ENCODE results near the gene UBE3B.
A peak's percentile ranks its signal among the peaks of the same experiment; 100 is the strongest.

UBE3B gene

GRCh38 chr12:109455706-109456105, 21.7 kb upstream of the UBE3B start:
- ChIA-PET POLR2A (no interaction called here), CTCF (interaction anchor here (1.1 kb wide), 1 partner anchor 17 kb away, joined by 3 read pairs; no protein-coding TSS in a partner anchor)
- DNase-seq (ENCODE audit: extremely low spot score) = no peak
- no peak for TF ChIP-seq CTCF (IDR thresholded peaks at IDR 0.05; ENCODE audit: control extremely low read depth, extremely low read depth, low read depth, missing control alignments)

DNA sequence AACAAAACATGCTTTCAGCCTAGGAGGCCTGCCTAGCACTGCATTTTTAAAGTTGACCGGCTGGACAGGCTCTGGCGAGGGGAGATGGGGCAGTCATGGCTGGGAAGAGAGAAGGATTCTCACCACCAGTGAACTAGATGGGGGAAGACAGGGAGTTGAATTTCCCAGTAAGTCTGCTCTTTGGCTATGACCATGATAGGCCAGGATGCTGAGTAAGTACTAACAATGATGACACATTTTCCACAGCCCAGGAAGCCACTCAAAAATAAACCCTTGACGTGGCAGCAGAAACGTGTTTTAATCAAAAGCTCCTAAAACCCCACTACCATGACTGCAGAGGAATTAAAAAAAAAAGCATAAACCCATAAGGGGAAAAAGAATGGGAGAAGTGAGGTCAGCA, 19.3 kb upstream of the UBE3B start:
- POLR2A ChIA-PET = no interaction called here
- CTCF ChIA-PET = interaction anchor here (1.2 to 1.7 kb wide), 2 partner anchors 27 to 30 kb away, joined by 3 to 4 read pairs; no protein-coding TSS in a partner anchor
- TF ChIP-seq CTCF (IDR thresholded peaks at IDR 0.05; ENCODE audit: control extremely low read depth, extremely low read depth, low read depth, missing control alignments) = no peak
- no peak for DNase-seq (ENCODE audit: extremely low spot score)

GRCh38 chr12:109458771-109459208, 18.6 kb upstream of the UBE3B start:
- ChIA-PET POLR2A (no interaction called here), CTCF (interaction anchor here (1.7 kb wide), 1 partner anchor 31 kb away, joined by 4 read pairs; no protein-coding TSS in a partner anchor)
- TF ChIP-seq CTCF (IDR thresholded peaks at IDR 0.05; ENCODE audit: control extremely low read depth, extremely low read depth, low read depth, missing control alignments) = no peak
- no peak for DNase-seq (ENCODE audit: extremely low spot score)

GRCh38 chr12:109459247-109459646, 18.2 kb upstream of the UBE3B start:
- ChIA-PET POLR2A (no interaction called here), CTCF (no interaction called here)
- no peak for TF ChIP-seq CTCF (IDR thresholded peaks at IDR 0.05; ENCODE audit: control extremely low read depth, extremely low read depth, low read depth, missing control alignments)
- no peak for DNase-seq (ENCODE audit: extremely low spot score)

DNA sequence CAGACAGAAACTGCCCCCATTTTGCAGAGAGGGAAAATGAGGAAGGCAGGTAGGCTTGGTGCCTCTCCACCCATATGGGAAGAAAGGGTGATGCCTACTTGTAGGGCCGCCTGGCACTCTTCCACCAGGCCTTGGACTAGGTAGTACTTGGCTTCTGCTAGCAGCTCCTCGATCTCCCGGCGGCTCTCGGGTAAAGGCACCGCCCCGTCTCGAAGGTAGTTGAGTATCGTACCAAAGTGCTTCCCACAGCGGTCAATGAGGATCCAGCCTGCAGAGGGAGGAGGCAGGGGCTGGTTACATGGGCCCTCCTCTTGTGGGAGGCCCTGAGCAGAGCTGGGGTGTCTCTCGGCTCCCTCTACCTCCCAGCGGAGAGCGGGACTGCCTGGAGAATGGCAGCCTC, 16.9 kb upstream of the UBE3B start:
- no peak for TF ChIP-seq CTCF (IDR thresholded peaks at IDR 0.05; ENCODE audit: control extremely low read depth, extremely low read depth, low read depth, missing control alignments)
- CTCF ChIA-PET = no interaction called here
- DNase-seq (ENCODE audit: extremely low spot score) = no peak
- POLR2A ChIA-PET = no interaction called here

- DNase-seq (ENCODE audit: extremely low spot score) = peak; percentile 33
- CTCF ChIA-PET = interaction anchor here (0.9 to 1.9 kb wide), 4 partner anchors 9 to 384 kb away, joined by 3 to 5 read pairs (median 4); no protein-coding TSS in a partner anchor
- POLR2A ChIA-PET = no interaction called here
- TF ChIP-seq CTCF (IDR thresholded peaks at IDR 0.05; ENCODE audit: control extremely low read depth, extremely low read depth, low read depth, missing control alignments) = no peak
These were observed 16.2 kb upstream of the UBE3B start for GRCh38 chr12:109461049-109461845.
